Stimulated activated naive CD4-positive, alpha-beta T cell treated with Interleukin-2 at 50 U/mL for 16 hours (primary cell): ENCODE measurements around the gene IKZF4.
"Not testable (repeated sequence)": the region's sequence is repeated elsewhere in the genome, so short reads cannot be mapped to it uniquely, and the experiment has no call there.

Experiments
- DNase-seq: peaks from one replicate; lab custom pipeline; 2025; lab: John Stamatoyannopoulos, UW

The IKZF4 gene

GRCh38 chr12:56040151-56040550, 19.3 kb downstream of the IKZF4 start:
- DNase-seq, result no peak

GRCh38 chr12:56040963-56041551, 20.2 kb downstream of the IKZF4 start:
- no peak for DNase-seq

- peak; percentile 90 for DNase-seq
These were observed 20.9 kb downstream of the IKZF4 start, which contains the start of gene RPS26 for GRCh38 chr12:56041552-56042429. TSS of gene RPS26 (plus strand) at chr12:56041918. CDS start at chr12:56042167, 249 bp downstream.

DNA sequence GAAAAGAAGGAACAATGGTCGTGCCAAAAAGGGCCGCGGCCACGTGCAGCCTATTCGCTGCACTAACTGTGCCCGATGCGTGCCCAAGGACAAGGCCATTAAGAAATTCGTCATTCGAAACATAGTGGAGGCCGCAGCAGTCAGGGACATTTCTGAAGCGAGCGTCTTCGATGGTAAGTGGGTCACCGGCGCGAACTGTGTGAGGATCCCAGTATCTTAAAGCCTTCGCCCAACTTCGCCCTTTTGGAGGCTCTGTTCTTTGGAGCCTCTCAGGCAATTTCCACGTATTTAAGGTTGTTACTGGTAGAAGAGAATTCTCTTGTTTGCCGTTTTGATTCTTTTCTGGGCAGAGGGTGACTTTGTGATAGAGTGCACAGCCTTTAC, 21.6 kb downstream of the IKZF4 start:
- DNase-seq, result not testable (repeated sequence)

DNA sequence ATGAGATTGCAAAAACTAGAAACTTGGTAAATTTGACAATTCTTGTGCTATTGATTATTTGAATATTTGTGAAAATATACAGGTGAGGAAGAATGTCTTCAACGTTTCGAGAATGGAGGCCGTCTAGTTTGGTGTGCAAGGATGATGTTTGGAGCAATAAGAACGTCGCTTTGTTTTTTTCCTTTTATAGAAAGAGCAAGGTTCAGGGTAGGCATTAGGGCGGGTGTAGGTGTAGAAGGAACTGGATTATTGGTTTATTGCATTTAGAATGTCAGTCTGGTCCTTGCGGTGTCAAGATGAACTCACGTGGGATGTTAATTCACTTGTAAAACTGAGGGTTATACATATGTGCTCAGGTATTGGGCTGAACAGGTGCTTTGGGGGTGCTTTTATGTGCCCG, 22.0 kb downstream of the IKZF4 start:
- no peak for DNase-seq

DNA sequence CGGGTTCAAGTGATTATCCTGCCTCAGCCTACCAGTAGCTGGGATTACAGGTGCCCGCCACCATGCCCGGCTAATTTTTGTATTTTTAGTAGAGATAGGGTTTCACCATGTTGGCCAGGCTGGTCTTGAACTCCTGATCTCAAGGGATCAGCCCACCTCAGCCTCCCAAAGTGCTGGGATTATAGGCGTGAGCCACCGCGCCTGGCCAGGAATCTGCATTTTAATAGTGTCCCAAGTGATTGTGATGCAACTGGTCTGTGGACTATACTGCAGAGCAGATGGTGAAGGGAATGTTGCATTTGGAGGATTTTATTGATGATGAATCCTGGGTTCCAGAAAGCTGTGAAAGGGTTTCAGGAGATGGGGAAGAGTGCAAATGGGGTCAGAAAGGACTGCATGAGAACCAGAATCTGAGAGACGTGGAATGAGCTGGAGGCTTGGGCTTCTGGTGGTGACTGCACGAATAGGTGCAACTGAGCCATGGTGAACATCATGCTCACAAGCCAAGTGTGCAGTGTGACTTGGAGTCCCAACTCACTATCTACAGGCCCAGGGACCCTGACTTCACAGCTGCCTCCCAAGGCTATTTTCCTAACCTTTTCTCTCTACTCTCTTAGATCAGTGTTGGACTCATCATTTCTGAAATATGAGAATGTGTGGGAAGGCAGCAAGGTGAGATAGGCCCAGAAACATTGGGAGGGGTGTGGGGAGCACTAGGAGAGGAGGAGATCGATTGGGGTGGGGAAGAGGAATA, 25.4 kb downstream of the IKZF4 start:
- no peak for DNase-seq

DNA sequence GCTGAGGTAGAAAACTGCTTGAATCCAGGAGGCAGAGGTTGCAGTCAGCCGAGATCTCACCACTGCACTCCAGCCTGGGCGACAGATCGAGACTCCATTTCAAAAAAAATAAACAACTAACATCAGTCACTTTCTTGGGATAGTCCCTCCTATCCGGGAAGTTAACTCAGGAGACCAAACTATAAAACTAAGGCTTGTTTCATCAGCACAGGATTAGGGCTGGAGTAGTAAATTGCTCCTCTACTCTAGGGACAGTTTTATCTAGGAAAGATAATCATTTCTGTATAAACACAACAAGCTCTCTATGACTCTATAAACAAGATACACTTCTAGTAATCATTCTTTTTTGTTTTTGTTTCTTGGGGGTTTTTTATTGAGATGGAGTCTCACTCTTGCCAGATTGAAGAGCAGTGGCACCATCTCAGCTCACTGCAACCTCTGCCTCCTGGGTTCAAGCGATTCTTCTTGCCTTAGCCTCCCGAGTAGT, 32.6 kb downstream of the IKZF4 start:
- no peak for DNase-seq

- DNase-seq, result not testable (repeated sequence)
These were observed 39.1 kb downstream of the IKZF4 start for GRCh38 chr12:56059964-56060363.

GRCh38 chr12:56061982-56062381, 41.1 kb downstream of the IKZF4 start:
- no peak for DNase-seq

DNA sequence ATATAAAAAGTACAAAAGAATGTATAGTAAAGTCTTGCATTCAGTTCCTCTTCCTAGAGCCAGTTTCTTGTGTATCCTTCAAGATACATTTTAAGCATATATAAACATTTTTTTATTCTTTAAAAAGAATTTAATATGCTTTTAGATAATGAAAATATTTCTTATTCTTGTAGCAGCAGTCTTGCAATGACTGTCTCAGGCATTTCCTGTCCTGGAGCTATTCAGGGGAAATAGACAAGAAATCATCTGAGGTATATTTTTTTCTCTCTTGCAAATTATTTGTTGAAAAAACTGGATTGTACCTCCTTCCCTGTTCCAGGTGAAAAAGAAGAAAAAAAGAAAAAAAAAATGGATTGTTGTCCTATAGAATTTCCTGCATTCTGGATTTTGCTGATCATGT, 42.2 kb downstream of the IKZF4 start:
- DNase-seq, result no peak

- DNase-seq, result no peak
These were observed 50.8 kb downstream of the IKZF4 start for GRCh38 chr12:56071648-56072047.

GRCh38 chr12:56074396-56074795, 53.6 kb downstream of the IKZF4 start:
- DNase-seq, result no peak

DNA sequence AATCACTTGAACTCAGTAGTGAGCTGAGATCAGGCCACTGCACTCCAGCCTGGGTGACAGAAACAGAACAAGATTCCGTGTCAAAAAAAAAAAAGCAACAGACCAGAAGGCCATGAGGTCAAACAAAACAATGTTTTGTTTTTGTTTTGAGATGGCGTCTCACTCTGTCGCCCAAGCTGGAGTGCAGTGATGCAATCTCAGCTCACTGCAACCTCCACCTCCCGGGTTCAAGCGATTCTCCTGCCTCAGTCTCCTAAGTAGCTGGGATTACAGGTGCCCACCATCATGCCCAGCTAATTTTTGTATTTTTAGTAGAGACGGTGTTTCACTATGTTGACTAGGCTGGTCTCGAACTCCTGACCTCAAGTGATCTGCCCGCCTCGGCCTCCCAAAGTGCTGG, 57.1 kb downstream of the IKZF4 start:
- DNase-seq, result not testable (repeated sequence)

- DNase-seq, result no peak
These were observed 57.6 kb downstream of the IKZF4 start for GRCh38 chr12:56078427-56078826.

DNA sequence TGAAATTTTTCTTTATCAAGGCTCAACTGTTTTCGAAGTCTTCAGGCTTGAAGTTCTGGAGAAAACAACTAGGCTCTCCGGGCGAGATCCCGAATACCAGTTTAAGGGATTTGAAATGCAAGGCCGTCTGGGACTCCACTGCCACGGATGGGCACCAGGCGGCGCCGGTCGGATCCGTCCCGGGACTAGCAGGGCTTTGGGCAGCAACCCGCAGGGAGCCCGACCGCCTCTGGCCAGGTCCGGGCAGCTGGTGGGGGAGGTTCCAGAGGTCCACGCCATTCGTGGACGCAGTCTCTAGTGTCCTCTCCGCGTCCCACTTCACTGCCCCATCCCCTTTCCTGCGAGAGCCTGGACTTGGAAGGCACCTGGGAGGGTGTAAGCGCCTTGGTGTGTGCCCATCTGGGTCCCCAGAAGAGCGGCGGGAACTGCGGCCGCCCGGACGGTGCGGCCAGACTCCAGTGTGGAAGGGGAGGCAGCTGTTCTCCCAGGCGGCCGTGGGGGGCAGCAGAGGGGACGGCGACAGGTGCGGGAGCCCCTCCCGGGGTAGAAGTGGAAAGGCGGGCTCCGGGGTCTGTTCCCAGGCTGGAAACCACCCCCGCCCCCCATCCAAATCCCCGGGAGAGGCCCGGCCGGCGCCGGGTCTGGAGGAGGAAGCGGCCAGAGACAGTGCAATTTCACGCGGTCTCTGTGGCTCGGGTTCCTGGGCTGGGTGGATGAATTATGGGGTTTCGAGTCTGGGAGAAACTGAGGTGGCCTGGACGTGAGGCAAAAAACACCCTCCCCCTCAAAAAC, 58.3 kb downstream of the IKZF4 start:
- DNase-seq, result peak; percentile 46

DNA sequence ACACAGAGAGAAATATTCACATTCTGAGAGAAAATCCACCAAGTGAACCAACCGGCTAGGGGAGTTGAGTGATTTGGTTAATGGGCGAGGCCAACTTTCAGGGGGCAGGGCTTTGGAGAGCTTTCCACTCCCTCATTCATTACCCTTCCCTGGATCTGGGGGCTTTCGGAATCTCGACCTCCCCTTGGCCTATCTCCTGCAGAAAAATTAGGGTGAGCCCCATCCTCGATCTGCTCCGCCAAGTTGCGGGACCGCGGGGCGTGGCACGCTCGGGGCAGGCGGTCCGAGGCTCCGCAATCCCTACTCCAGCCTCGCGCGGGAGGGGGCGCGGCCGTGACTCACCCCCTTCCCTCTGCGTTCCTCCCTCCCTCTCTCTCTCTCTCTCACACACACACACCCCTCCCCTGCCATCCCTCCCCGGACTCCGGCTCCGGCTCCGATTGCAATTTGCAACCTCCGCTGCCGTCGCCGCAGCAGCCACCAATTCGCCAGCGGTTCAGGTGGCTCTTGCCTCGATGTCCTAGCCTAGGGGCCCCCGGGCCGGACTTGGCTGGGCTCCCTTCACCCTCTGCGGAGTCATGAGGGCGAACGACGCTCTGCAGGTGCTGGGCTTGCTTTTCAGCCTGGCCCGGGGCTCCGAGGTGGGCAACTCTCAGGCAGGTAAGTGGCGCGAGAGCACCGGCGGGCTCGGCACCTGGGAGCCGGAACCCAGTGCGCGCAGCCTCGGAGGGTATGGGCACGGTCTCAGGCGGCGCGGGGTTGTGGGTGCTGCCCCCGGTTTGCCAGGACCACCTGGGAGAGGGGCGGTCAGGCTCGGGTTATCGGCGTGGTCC, 59.1 kb downstream of the IKZF4 start, which contains the start of gene ERBB3:
ERBB3 (plus strand) TSS at position 443 of the 833 bp plus-strand sequence; CDS start at position 579, 136 bp downstream.
- peak; percentile 61 for DNase-seq

DNA sequence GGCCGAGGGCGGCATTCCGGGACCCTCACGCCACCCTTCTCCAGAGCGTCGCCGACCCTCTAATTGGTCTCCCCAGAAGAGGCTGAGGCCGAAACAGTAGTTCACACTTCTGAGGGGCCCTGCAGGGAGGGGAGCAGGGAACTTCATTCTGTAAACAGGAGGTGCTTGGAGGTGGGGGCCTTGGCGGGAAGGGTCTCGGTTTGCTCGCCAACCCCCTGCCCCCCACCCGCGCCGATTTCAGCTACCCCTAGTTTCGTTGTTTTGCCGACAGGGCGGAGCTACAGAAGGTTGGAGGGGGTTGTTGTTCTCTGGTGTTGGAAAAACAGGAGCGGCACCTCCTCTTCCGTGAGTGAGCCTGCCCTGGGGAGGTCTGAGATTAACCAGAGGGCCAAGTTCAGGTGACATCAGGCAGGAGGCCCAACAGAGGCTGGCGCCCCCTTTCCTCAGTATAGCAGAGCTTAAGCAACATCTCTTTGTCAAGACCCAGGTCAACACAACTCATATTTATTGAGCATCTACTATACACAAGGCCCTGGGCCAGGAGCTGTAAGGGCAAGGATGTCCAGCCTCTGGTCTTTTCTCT, 59.8 kb downstream of the IKZF4 start:
- no peak for DNase-seq

DNA sequence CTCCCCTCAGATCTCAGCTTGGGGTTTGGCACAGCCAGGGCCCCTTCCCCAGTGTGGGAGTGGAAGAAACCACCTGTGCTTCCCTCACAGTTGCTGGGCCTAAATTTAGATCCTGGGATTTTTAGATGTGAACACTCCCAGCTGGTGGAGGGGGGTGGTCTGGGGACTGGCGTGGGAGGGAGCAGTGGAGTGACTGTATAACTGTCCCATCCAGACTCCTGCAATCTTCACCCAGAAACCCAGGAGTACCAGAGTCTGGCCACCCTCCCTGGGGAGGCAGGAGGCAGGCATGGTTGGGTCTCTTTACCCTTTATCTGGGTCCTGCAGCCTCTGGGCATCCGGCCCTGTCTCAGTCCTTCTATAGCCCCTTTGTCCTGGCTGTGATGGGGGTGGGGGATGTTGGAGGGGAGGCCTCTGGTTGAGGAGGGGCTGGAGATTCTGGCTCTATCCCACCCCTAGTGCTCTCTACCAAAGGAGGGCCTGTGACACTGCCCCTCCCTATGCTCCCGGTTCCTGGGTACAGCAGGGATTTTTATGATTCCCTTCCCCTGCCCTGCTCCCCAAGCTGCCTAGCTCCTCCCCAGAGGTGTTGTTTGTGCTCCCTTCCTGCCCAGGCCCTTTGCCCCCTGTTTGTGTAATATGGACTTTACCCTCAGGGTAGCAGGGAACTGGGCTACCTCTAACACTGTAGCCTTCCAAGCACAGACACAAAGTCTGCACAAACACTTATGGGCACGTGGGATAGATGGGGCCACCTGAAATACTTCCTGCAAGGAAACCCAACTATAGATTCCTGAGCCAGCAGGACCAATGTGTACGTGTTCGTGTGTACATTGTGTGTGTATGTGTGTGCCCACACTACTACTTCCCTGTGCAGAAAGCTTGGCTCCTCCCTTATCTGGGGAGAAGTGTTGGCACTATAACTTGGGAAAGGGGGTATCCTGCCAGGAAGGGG, 60.8 kb downstream of the IKZF4 start:
- DNase-seq, result no peak

GRCh38 chr12:56082382-56082781, 61.5 kb downstream of the IKZF4 start:
- no peak for DNase-seq
